HepG2 (cell line): ENCODE measurements around the gene RPTOR. TPM values are rescaled to one million over a fixed set of nuclear protein-coding genes. Genes with fewer than 3 reads are reported as not detected.

Experiments
- ATAC-seq: fragments of 200-7000 bp; cut with Tn5 transposase; 3 replicates; pipeline ENCODE4 v1.9.1; 2020; ENCODE audit warnings: mild to moderate bottlenecking, moderate library complexity
- BruUV-seq: library from RNA; stranded (reverse); fragments of 400-500 nt; replicated peaks from 2 replicates; lab custom pipeline; 2021; lab: Mats Ljungman, UMichigan
- CTCF ChIA-PET: fragments of 300-600 bp; formaldehyde crosslinking; extraction: SDS; loops from one replicate; lab custom pipeline; 2021; ENCODE audit warnings: low total read pairs, inconsistent platforms, low intra/inter-chr PET ratio; lab: Yijun Ruan, JAX
- POLR2A ChIA-PET: fragments of 350-600 bp; sonication (Branson Sonifier 250); formaldehyde crosslinking; loops from one replicate; lab custom pipeline; 2020; ENCODE audit warnings: antibody characterized with exemption, inconsistent platforms; lab: Yijun Ruan, JAX
- DNase-seq: peaks from one replicate; pipeline ENCODE4 v3.0.0-alpha.2; 2015; ENCODE audit warnings: low spot score
- FAIRE-seq: peaks from 3 replicates; lab custom pipeline; 2011; peaks lifted over from hg19 to GRCh38; lab: Jason Lieb, UNC
- H2AFZ ChIP-seq: one replicate; pipeline ENCODE4 v1.6.1; 2011; ENCODE audit warnings: low read length, inconsistent platforms
- H3K27ac ChIP-seq: fragments of 300-600 bp; 3 replicates; pipeline ENCODE4 v1.8.0; 2011; ENCODE audit warnings: mixed run types, mild to moderate bottlenecking, mixed read lengths, low read length, inconsistent platforms; ENCODE audit not compliant: insufficient read depth; ENCODE audit errors: extremely low read length
- H3K27me3 ChIP-seq, 2 experiments: fragments of 200-600 bp in 1 of 2; 2 replicates in 1 of 2; 3 replicates in 1 of 2; pipeline versions ENCODE4 v1.6.0 to v1.8.0; 2011; ENCODE audit warnings: low read length in 2 of 2, mild to moderate bottlenecking in 2 of 2, moderate library complexity in 2 of 2, inconsistent platforms in 1 of 2; ENCODE audit not compliant: insufficient read depth in 2 of 2, control insufficient read depth in 1 of 2
- H3K36me3 ChIP-seq, 2 experiments: fragments of 200-600 bp in 1 of 2; replicated peaks in 1 of 2; 2 replicates in 1 of 2; 3 replicates in 1 of 2; pipeline versions ENCODE4 v1.5.1 to v1.8.0; 2011; ENCODE audit warnings: low read length in 2 of 2, inconsistent platforms in 1 of 2; ENCODE audit not compliant: insufficient read depth in 2 of 2, control insufficient read depth in 1 of 2
- H3K4me1 ChIP-seq: 2 replicates; pipeline ENCODE4 v1.5.1; 2012; ENCODE audit warnings: low read length, inconsistent platforms; ENCODE audit not compliant: insufficient read depth
- H3K4me2 ChIP-seq: 2 replicates; pipeline ENCODE4 v1.6.0; 2011; ENCODE audit warnings: low read depth, low read length, inconsistent platforms
- H3K4me3 ChIP-seq, 3 experiments: fragments of 200-600 bp in 1 of 3; sonication (generic), shearing (Covaris generic) in 1 of 3; replicated peaks in 1 of 3; 2 replicates each; pipeline ENCODE4 v1.5.1; 2011 to 2016; ENCODE audit warnings: low read length in 3 of 3, inconsistent platforms in 2 of 3, low read depth in 2 of 3, mild to moderate bottlenecking in 2 of 3, control low read depth in 1 of 3, mixed read lengths in 1 of 3; ENCODE audit not compliant: insufficient read depth in 1 of 3
- H3K79me2 ChIP-seq: one replicate; pipeline ENCODE4 v1.6.1; 2011; ENCODE audit warnings: low read length, inconsistent platforms; ENCODE audit not compliant: insufficient read depth
- H3K9ac ChIP-seq: 2 replicates; pipeline ENCODE4 v1.6.0; 2011; ENCODE audit warnings: mild to moderate bottlenecking, low read depth, low read length, inconsistent platforms; ENCODE audit not compliant: insufficient read depth
- H3K9me3 ChIP-seq: 2 replicates; pipeline ENCODE4 v1.5.1; 2012; ENCODE audit warnings: mild to moderate bottlenecking, low read length
- H4K20me1 ChIP-seq: 2 replicates; pipeline ENCODE4 v1.6.0; 2011; ENCODE audit warnings: inconsistent platforms, mild to moderate bottlenecking, low read length, moderate library complexity; ENCODE audit not compliant: insufficient read depth
- CCDC6 ChIP-seq: sonication (generic); formaldehyde crosslinking; IDR thresholded peaks from 2 replicates; pipeline ENCODE4 v1.8.1; 2022; ENCODE audit warnings: mild to moderate bottlenecking, missing genetic modification reagents, moderate library complexity
- FOXO4 ChIP-seq: sonication (generic); formaldehyde crosslinking; conservative IDR thresholded peaks from 2 replicates; pipeline ENCODE4 v1.8.1; 2023; ENCODE audit warnings: missing genetic modification reagents
- MLLT10 ChIP-seq: sonication (generic); formaldehyde crosslinking; IDR thresholded peaks from 2 replicates; pipeline ENCODE4 v1.4.0; 2020; ENCODE audit warnings: missing genetic modification reagents
- MZF1 ChIP-seq: sonication (generic); formaldehyde crosslinking; IDR thresholded peaks from 2 replicates; pipeline ENCODE4 v1.8.1; 2023; ENCODE audit warnings: mild to moderate bottlenecking, missing genetic modification reagents, borderline replicate concordance
- NFRKB ChIP-seq: fragments of 450-650 bp; IDR thresholded peaks from 2 replicates; pipeline ENCODE4 v1.6.1; 2017
- PHF21A ChIP-seq: sonication (generic); formaldehyde crosslinking; IDR thresholded peaks from 2 replicates; pipeline ENCODE4 v1.5.0; 2020; ENCODE audit warnings: mild to moderate bottlenecking, missing genetic modification reagents
- PTBP1 ChIP-seq: fragments of 200-400 bp; formaldehyde crosslinking; IDR thresholded peaks from 2 replicates; pipeline ENCODE4 v1.6.1; 2018; ENCODE audit warnings: low read length, low read depth; ENCODE audit not compliant: poor library complexity, severe bottlenecking
- THAP7 ChIP-seq: sonication (generic); formaldehyde crosslinking; IDR thresholded peaks from 2 replicates; pipeline ENCODE4 v1.8.1; 2023; ENCODE audit warnings: mild to moderate bottlenecking, missing genetic modification reagents
- TOE1 ChIP-seq: sonication (generic); formaldehyde crosslinking; IDR thresholded peaks from 2 replicates; pipeline ENCODE4 v1.4.0; 2020; ENCODE audit warnings: mild to moderate bottlenecking, missing genetic modification reagents
- ZBTB20 ChIP-seq: sonication (generic); formaldehyde crosslinking; IDR thresholded peaks from 2 replicates; pipeline ENCODE4 v1.8.1; 2023; ENCODE audit warnings: missing genetic modification reagents, low read depth, mild to moderate bottlenecking, borderline replicate concordance
- ZNF18 ChIP-seq: sonication (generic); formaldehyde crosslinking; IDR thresholded peaks from 2 replicates; pipeline ENCODE4 v1.8.0; 2022; ENCODE audit warnings: mild to moderate bottlenecking, missing genetic modification reagents; ENCODE audit not compliant: insufficient replicate concordance
- ZNF329 ChIP-seq: sonication (generic); formaldehyde crosslinking; IDR thresholded peaks from 2 replicates; pipeline ENCODE4 v1.9.0; 2021; ENCODE audit warnings: low read depth, mild to moderate bottlenecking, missing genetic modification reagents
- ZNF331 ChIP-seq: sonication (generic); formaldehyde crosslinking; IDR thresholded peaks from 2 replicates; pipeline ENCODE4 v1.4.0; 2020; ENCODE audit warnings: missing genetic modification reagents
- ZNF552 ChIP-seq: sonication (generic); formaldehyde crosslinking; IDR thresholded peaks from 2 replicates; pipeline ENCODE4 v1.9.0; 2022; ENCODE audit warnings: missing genetic modification reagents, mild to moderate bottlenecking, borderline replicate concordance
- ZNF691 ChIP-seq: sonication (generic); formaldehyde crosslinking; IDR thresholded peaks from 2 replicates; pipeline ENCODE4 v1.4.0; 2020; ENCODE audit warnings: missing genetic modification reagents, low read depth, mild to moderate bottlenecking, borderline replicate concordance
- ZNF850 ChIP-seq: sonication (generic); formaldehyde crosslinking; conservative IDR thresholded peaks from 2 replicates; pipeline ENCODE4 v1.9.0; 2021; ENCODE audit warnings: mild to moderate bottlenecking, missing genetic modification reagents
- WGBS: methylation state at CpG from one replicate; pipeline ENCODE4 v1.1.6; 2017; ENCODE audit warnings: low lambda C conversion rate; 5-methylcytosine and 5-hydroxymethylcytosine counted together
- in situ Hi-C: cut with HindIII; loops from 2 replicates; pipeline ENCODE4 v1.10.0; 2017; ENCODE audit warnings: low pct_unique_long_range_greater_than_20kb; ENCODE audit not compliant: extremely low pct_ligation_motif_present
- intact Hi-C: fragments of 100-400 bp; cut with micrococcal nuclease; formaldehyde crosslinking; loops from one replicate; pipeline ENCODE4 v1.10.0; 2022; ENCODE audit not compliant: unreplicated experiment
- polyA plus RNA-seq, 8 experiments: library from polyadenylated mRNA; depleted of rRNA in 3 of 8; stranded (reverse) in 7 of 8; unstranded in 1 of 8; fragments of >200 nt; fragmentation: Illumina TruSeq in 4 of 8; extraction: Trizol in 4 of 8; gene quantifications; 2 replicates each; pipeline versions ENCODE4 v1.2.1 to v1.2.3, GENCODE V29; 2011 to 2016; ENCODE audit warnings: low read depth in 4 of 8, missing spikeins in 1 of 8, mixed read lengths in 1 of 8; ENCODE audit not compliant: insufficient read depth in 1 of 8
- total RNA-seq, 5 experiments: library from RNA; depleted of rRNA; stranded (reverse); fragments of >200 nt; fragmentation: Illumina TruSeq; extraction: Trizol; gene quantifications; 2 replicates each; pipeline ENCODE4 v1.2.3, GENCODE V29; 2016; ENCODE audit warnings: low read depth in 1 of 5

The RPTOR gene
- total and polyA plus RNA-seq, 2 of the 13 experiments (the other 11 are each of a cell fraction or from before 2014, with no cell fraction given), result 6.6 to 25.3 TPM

GRCh38 chr17:80963812-80964543, 419.3 kb downstream of the RPTOR start:
- no peaks in the 10 kb centered on the region for H3K27me3 ChIP-seq
- DNase-seq (no peak), ATAC-seq (no peak), FAIRE-seq (no peak)
- H2AFZ ChIP-seq, result no peak overlapping the region
- CTCF ChIA-PET, result no interaction called here
- H3K9me3 ChIP-seq, result no peaks in the 10 kb centered on the region
- no peak overlapping the region for H3K9ac ChIP-seq
- no peak overlapping the region for H3K4me3 ChIP-seq
- H3K4me1 ChIP-seq, result peaks cover 11% of the 10 kb centered on the region
- H3K79me2 ChIP-seq, result no peaks in the 10 kb centered on the region
- no TSS peak for BruUV-seq
- POLR2A ChIA-PET, result no interaction called here
- H3K27ac ChIP-seq, result no peak overlapping the region
- intact Hi-C loops, result no loop called here
- WGBS, result 95% methylated on average over 38 of the region's 49 CpGs
- no peak overlapping the region for H3K4me2 ChIP-seq
- in situ Hi-C loops, result no loop called here
- H3K36me3 ChIP-seq, result peaks cover 7 to 8% of the 10 kb centered on the region in 2 experiments; a peak in 3 of 5 replicates
- no peaks in the 10 kb centered on the region for H4K20me1 ChIP-seq
- TF ChIP-seq ZNF850 (CRISPR knock-in tag) (no peak), ZNF691 (CRISPR knock-in tag) (no peak), ZNF331 (CRISPR knock-in tag) (no peak), FOXO4 (CRISPR knock-in tag) (no peak), PTBP1 (no peak), CCDC6 (CRISPR knock-in tag) (no peak), NFRKB (no peak), TOE1 (CRISPR knock-in tag) (no peak), ZNF552 (CRISPR knock-in tag) (no peak), MLLT10 (CRISPR knock-in tag) (no peak), THAP7 (CRISPR knock-in tag) (no peak), ZBTB20 (CRISPR knock-in tag) (no peak), ZNF18 (CRISPR knock-in tag) (no peak), PHF21A (CRISPR knock-in tag) (no peak), ZNF329 (CRISPR knock-in tag) (no peak), MZF1 (CRISPR knock-in tag) (no peak)
